IPS-15b (cell line): ENCODE measurements around the gene DNAJB4.
"Not testable (repeated sequence)": the region's sequence is repeated elsewhere in the genome, so short reads cannot be mapped to it uniquely, and the experiment has no call there.

Source experiments
- H3K27me3 ChIP-seq: one replicate; pipeline ENCODE4 v1.6.1; 2013; ENCODE audit warnings: low read length; ENCODE audit not compliant: control insufficient read depth, insufficient read depth
- H3K36me3 ChIP-seq: one replicate; pipeline ENCODE4 v1.6.1; 2013; ENCODE audit warnings: low read length; ENCODE audit not compliant: control insufficient read depth, insufficient read depth
- H3K4me1 ChIP-seq: one replicate; pipeline ENCODE4 v1.6.1; 2013; ENCODE audit warnings: mild to moderate bottlenecking, low read length; ENCODE audit not compliant: control insufficient read depth, insufficient read depth
- H3K4me3 ChIP-seq: one replicate; pipeline ENCODE4 v1.5.1; 2013; ENCODE audit warnings: low read depth, low read length
- H3K9ac ChIP-seq: one replicate; pipeline ENCODE4 v1.6.1; 2013; ENCODE audit warnings: low read depth, mild to moderate bottlenecking, low read length
- H3K9me3 ChIP-seq: one replicate; pipeline ENCODE4 v1.6.1; 2013; ENCODE audit warnings: mild to moderate bottlenecking, low read length; ENCODE audit not compliant: control insufficient read depth, insufficient read depth

The DNAJB4 gene

DNA sequence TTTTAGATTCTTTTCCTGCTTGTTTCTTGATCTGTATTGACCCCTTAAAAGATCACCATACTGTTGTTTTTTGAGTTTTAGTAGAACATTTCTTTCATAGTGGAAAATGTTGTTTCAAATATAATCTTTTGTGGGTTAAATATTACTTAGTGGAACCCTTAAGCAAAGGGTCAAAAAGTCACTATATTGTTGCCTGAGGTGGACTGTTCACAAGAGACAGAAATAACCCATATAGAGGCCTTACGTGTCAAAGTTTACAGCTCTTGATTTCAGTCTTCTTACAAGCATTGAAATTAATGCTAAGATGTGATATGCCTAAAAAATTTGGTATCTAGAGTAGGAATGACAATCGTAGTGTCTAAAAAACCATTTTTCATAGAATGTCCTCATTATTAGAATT is 6.3 kb downstream of the DNAJB4 start:
- H3K4me3 ChIP-seq, result no peak overlapping the region
- H3K27me3 ChIP-seq, result no peaks in the 10 kb centered on the region
- no peak overlapping the region for H3K9ac ChIP-seq
- H3K9me3 ChIP-seq, result no peaks in the 10 kb centered on the region
- no peaks in the 10 kb centered on the region for H3K4me1 ChIP-seq
- H3K36me3 ChIP-seq, result no peaks in the 10 kb centered on the region

DNA sequence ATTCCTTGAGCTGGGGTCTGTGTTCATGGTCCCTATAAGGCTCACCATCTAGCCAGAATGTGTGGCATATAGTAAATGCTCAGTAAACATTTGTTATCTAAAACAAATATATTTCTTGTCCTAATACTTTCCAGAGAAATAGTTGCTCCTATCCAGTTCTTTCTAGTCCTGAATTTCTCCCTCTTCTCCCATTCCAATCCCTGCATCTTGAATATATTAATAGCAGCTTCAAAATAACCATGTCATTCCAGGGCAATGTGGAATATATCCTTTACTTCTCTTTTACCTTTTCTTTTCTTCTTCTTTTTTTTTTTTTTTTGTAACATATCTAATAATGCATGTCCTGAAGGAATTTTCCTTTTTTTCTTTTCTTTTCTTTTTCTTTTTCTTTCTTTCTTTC is 10.4 kb downstream of the DNAJB4 start:
- H3K4me1 ChIP-seq, result no peaks in the 10 kb centered on the region
- no peak overlapping the region for H3K9ac ChIP-seq
- no peaks in the 10 kb centered on the region for H3K36me3 ChIP-seq
- no peaks in the 10 kb centered on the region for H3K9me3 ChIP-seq
- no peak overlapping the region for H3K4me3 ChIP-seq
- H3K27me3 ChIP-seq, result no peaks in the 10 kb centered on the region

- Histone ChIP-seq H3K4me3 (no peak overlapping the region), H3K36me3 (no peaks in the 10 kb centered on the region), H3K27me3 (no peaks in the 10 kb centered on the region), H3K4me1 (no peaks in the 10 kb centered on the region), H3K9me3 (no peaks in the 10 kb centered on the region), H3K9ac (no peak overlapping the region)
These were observed 14.3 kb downstream of the DNAJB4 start for GRCh38 chr1:78019024-78019423.

- not testable (repeated sequence) for H3K36me3 ChIP-seq, H3K4me3 ChIP-seq, H3K27me3 ChIP-seq, H3K9ac ChIP-seq, H3K9me3 ChIP-seq, H3K4me1 ChIP-seq
These were observed 16.4 kb downstream of the DNAJB4 start for GRCh38 chr1:78021134-78021533.

- H3K9me3 ChIP-seq, result no peaks in the 10 kb centered on the region
- H3K36me3 ChIP-seq, result no peaks in the 10 kb centered on the region
- H3K4me3 ChIP-seq, result no peak overlapping the region
- no peaks in the 10 kb centered on the region for H3K27me3 ChIP-seq
- no peak overlapping the region for H3K9ac ChIP-seq
- H3K4me1 ChIP-seq, result no peaks in the 10 kb centered on the region
These were observed 25.1 kb downstream of the DNAJB4 start for GRCh38 chr1:78029793-78030192.

GRCh38 chr1:78032996-78033796 is 28.5 kb downstream of the DNAJB4 start:
- no peaks in the 10 kb centered on the region for H3K27me3 ChIP-seq
- H3K36me3 ChIP-seq, result no peaks in the 10 kb centered on the region
- no peak overlapping the region for H3K4me3 ChIP-seq
- H3K9me3 ChIP-seq, result no peaks in the 10 kb centered on the region
- no peaks in the 10 kb centered on the region for H3K4me1 ChIP-seq
- no peak overlapping the region for H3K9ac ChIP-seq

DNA sequence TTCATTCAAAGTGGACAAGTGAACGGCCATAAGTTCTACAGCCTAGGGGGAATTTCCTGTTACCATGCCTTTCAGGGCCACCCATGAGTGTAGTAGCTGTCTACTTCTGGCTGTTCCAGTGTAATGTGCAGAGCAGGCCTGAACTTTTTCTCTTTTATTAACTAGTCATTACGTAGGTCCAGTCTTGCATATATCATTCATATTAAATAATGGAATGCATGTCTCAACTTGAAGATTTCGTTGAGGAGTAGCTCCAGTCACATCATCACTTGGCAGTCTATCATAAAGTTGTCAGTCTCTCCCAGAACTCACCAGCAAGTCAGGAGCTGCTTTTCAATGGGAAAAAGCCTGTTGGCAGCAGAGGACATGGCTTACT is 29.0 kb downstream of the DNAJB4 start:
- Histone ChIP-seq H3K4me1 (no peaks in the 10 kb centered on the region), H3K4me3 (no peak overlapping the region), H3K36me3 (no peaks in the 10 kb centered on the region), H3K27me3 (no peaks in the 10 kb centered on the region), H3K9me3 (no peaks in the 10 kb centered on the region), H3K9ac (no peak overlapping the region)

DNA sequence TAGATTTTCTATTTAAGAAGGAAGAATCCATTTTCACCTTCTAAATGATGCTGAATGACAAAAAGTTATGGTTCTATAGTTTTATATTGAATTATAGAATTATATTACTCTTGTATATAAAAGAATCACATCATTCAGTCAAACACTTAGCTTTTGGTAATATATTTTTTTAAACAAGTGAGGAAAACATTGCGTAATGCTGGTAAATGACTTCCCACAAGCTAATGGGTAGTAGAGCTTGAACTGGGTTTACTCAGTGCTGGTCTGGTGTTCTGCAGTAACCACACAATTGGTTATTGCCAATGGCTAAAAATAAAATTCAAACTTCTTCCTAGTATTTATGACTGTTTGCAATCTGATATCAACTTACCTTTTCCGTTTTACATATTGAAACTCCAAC is 30.4 kb downstream of the DNAJB4 start:
- Histone ChIP-seq H3K4me3 (no peak overlapping the region), H3K27me3 (no peaks in the 10 kb centered on the region), H3K36me3 (no peaks in the 10 kb centered on the region), H3K9me3 (no peaks in the 10 kb centered on the region), H3K4me1 (no peaks in the 10 kb centered on the region), H3K9ac (no peak overlapping the region)

DNA sequence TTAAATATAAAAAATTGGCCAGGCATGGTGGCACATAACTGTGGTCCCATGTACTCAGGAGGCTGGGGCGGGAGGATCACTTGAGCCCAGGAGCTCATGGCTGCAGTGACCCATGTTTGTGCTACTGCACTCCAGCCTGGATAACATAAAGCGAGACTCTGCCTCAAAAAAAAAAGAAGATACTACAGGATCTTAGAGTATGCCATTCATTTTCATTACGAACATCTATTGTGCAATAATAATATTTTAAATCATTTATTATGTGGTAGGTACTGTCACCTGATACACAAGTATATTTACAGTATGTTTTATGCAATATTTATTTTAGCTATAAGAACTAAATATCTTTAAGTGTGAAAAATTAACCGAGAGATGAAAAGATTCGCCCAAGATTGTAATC is 31.7 kb downstream of the DNAJB4 start:
- H3K4me1 ChIP-seq, result no peaks in the 10 kb centered on the region
- no peak overlapping the region for H3K9ac ChIP-seq
- no peaks in the 10 kb centered on the region for H3K27me3 ChIP-seq
- no peak overlapping the region for H3K4me3 ChIP-seq
- no peaks in the 10 kb centered on the region for H3K36me3 ChIP-seq
- H3K9me3 ChIP-seq, result no peaks in the 10 kb centered on the region

DNA sequence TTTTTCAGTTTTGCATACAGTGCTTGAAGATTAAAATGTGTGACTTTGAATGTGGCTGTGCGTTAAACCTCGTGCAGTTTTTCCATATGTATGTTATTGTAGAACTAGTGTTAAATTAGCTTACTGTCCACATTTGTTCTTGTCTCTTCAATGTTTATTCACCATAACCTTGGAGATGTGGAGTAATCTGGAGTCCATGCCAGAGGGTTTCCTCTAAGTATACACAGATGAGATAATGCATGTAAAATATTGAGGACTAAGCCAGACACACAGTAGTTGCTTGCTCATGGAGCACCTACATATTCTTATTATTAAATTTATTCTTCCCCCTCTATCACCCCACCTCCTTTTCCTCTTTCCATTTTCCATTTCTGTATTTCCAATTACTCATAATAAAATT is 33.3 kb downstream of the DNAJB4 start:
- Histone ChIP-seq H3K4me1 (no peaks in the 10 kb centered on the region), H3K4me3 (no peak overlapping the region), H3K36me3 (no peaks in the 10 kb centered on the region), H3K9me3 (no peaks in the 10 kb centered on the region), H3K9ac (no peak overlapping the region), H3K27me3 (no peaks in the 10 kb centered on the region)

DNA sequence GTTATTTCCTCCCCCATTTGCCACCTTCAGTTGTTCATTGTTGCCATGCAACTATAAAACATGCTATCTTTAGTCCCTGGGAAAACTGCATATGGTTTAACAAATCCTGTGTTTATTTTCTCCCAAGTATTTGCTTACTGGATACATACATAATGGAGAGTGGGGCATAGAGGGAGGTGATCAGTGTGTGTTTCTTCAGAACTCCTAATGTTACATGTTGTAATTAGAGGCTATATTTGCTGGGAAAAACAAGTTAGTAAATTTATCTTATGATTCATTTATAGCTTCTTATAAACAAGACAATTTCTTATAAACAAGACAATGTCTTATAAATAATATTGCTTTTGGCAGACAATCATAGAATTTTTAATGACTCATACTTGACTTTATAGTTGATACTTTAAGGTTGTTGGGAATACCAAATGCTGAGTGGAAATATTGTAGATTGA is 33.8 kb downstream of the DNAJB4 start:
- H3K36me3 ChIP-seq, result no peaks in the 10 kb centered on the region
- no peaks in the 10 kb centered on the region for H3K9me3 ChIP-seq
- peaks cover 2% of the 10 kb centered on the region for H3K27me3 ChIP-seq
- H3K9ac ChIP-seq, result no peak overlapping the region
- H3K4me1 ChIP-seq, result no peaks in the 10 kb centered on the region
- no peak overlapping the region for H3K4me3 ChIP-seq

- Histone ChIP-seq H3K9me3 (no peaks in the 10 kb centered on the region), H3K4me1 (peaks cover 5% of the 10 kb centered on the region), H3K36me3 (no peaks in the 10 kb centered on the region), H3K9ac (no peak overlapping the region), H3K27me3 (peaks cover 16% of the 10 kb centered on the region), H3K4me3 (no peak overlapping the region)
These were observed 35.8 kb downstream of the DNAJB4 start for GRCh38 chr1:78040484-78041089.
